ENCODE results near the gene RAI2. TPM values are rescaled to one million over a fixed set of nuclear protein-coding genes. Genes with fewer than 3 reads are reported as not detected.

The RAI2 gene
- total RNA-seq, 1 donor from 2014 or later, result not detected

DNA sequence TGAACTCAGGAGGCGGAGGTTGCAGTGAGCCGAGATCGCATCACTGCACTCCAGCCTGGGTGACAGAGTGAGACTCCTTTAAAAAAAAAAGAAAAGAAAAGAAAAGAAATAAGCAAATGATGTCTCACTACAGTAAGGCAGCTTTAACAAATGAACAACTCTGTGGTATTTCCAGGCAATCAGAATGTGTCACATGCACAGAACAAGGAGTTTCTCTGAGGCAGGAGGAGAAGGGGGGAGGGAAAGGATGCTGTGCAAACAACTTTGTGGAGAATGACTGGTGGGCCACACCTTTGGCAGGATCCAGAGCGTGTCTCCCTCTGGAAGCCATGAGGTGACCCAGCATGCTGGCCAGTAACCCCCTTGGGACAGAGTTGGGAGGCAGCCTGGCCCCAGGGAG is 57.6 kb downstream of the RAI2 start:
- Mint-ChIP-seq H3K4me1 (peaks cover 55% of the 10 kb centered on the region), H3K27me3 (ENCODE audit: insufficient read depth, low read depth) (peaks cover 4% of the 10 kb centered on the region), H3K4me3 (no peak overlapping the region), H3K27ac (peak overlapping the region; percentile 92), H3K36me3 (peaks cover 6% of the 10 kb centered on the region), H3K9me3 (peaks cover 7% of the 10 kb centered on the region)
- no peaks in the 10 kb centered on the region for H3K9me3 ChIP-seq (ENCODE audit: low read depth)
- H3F3A ChIP-seq (ENCODE audit: low read depth), result no peaks in the 10 kb centered on the region
- no peak overlapping the region for H3K27ac ChIP-seq
- no peaks in the 10 kb centered on the region for H3K27me3 ChIP-seq
- H3K79me2 ChIP-seq (ENCODE audit: low read depth), result no peaks in the 10 kb centered on the region
- no peak overlapping the region for H3K9ac ChIP-seq
- H3K36me3 ChIP-seq, result no peaks in the 10 kb centered on the region
- no peak overlapping the region for H3K4me3 ChIP-seq
- no peak for DNase-seq (ENCODE audit: low spot score)
- TF ChIP-seq EZH2 (IDR thresholded peaks at IDR 0.05) (no peak), EZH2phosphoT487 (IDR thresholded peaks at IDR 0.05) (no peak)
- TF ChIP-seq, protein P1, sequence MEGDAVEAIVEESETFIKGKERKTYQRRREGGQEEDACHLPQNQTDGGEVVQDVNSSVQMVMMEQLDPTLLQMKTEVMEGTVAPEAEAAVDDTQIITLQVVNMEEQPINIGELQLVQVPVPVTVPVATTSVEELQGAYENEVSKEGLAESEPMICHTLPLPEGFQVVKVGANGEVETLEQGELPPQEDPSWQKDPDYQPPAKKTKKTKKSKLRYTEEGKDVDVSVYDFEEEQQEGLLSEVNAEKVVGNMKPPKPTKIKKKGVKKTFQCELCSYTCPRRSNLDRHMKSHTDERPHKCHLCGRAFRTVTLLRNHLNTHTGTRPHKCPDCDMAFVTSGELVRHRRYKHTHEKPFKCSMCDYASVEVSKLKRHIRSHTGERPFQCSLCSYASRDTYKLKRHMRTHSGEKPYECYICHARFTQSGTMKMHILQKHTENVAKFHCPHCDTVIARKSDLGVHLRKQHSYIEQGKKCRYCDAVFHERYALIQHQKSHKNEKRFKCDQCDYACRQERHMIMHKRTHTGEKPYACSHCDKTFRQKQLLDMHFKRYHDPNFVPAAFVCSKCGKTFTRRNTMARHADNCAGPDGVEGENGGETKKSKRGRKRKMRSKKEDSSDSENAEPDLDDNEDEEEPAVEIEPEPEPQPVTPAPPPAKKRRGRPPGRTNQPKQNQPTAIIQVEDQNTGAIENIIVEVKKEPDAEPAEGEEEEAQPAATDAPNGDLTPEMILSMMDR (IDR thresholded peaks at IDR 0.05), result no peak
- no peak overlapping the region for H3K4me2 ChIP-seq
- no peak overlapping the region for H2AFZ ChIP-seq (replicated peaks)
- H4K20me1 ChIP-seq (ENCODE audit: low read depth), result no peaks in the 10 kb centered on the region
- H3K4me1 ChIP-seq, result no peaks in the 10 kb centered on the region

DNA sequence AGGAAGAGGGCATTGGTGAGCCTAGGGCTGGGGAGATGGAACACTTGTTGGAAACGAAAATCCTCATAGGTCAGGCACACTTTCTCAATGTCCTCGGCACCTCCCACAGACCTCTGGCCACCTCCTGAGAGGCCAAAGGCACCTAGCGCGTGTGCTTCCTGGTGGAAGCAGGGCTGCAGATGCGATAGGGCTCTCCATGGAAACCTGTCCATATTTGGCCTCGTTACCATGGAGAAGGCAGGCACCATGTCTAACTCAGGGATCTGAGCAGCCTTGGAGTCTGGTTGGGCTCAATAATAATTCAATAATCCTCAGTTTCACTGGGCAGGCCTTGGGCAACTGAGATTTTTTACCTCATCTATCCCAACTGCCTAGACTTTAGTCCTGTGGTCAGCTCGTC is 58.3 kb downstream of the RAI2 start:
- Histone ChIP-seq H3F3A (ENCODE audit: low read depth) (no peaks in the 10 kb centered on the region), H3K79me2 (ENCODE audit: low read depth) (no peaks in the 10 kb centered on the region), H3K9ac (no peak overlapping the region), H3K36me3 (no peaks in the 10 kb centered on the region), H3K9me3 (ENCODE audit: low read depth) (no peaks in the 10 kb centered on the region), H3K4me2 (no peak overlapping the region), H4K20me1 (ENCODE audit: low read depth) (no peaks in the 10 kb centered on the region), H3K4me1 (no peaks in the 10 kb centered on the region), H3K4me3 (no peak overlapping the region), H3K27me3 (no peaks in the 10 kb centered on the region), H2AFZ (replicated peaks) (no peak overlapping the region), H3K27ac (no peak overlapping the region)
- H3K9me3 Mint-ChIP-seq, result peaks cover 7% of the 10 kb centered on the region
- peaks cover 6% of the 10 kb centered on the region for H3K36me3 Mint-ChIP-seq
- no peak for DNase-seq (ENCODE audit: low spot score)
- H3K4me1 Mint-ChIP-seq, result peaks cover 60% of the 10 kb centered on the region
- H3K27ac Mint-ChIP-seq, result peak overlapping the region; percentile 92
- H3K27me3 Mint-ChIP-seq (ENCODE audit: insufficient read depth, low read depth), result peaks cover 4% of the 10 kb centered on the region
- peak overlapping the region; percentile 34 for H3K4me3 Mint-ChIP-seq
- no peak for TF ChIP-seq EZH2phosphoT487 (IDR thresholded peaks at IDR 0.05)
- TF ChIP-seq, protein P1 (IDR thresholded peaks at IDR 0.05), result no peak
- TF ChIP-seq EZH2 (IDR thresholded peaks at IDR 0.05), result no peak

DNA sequence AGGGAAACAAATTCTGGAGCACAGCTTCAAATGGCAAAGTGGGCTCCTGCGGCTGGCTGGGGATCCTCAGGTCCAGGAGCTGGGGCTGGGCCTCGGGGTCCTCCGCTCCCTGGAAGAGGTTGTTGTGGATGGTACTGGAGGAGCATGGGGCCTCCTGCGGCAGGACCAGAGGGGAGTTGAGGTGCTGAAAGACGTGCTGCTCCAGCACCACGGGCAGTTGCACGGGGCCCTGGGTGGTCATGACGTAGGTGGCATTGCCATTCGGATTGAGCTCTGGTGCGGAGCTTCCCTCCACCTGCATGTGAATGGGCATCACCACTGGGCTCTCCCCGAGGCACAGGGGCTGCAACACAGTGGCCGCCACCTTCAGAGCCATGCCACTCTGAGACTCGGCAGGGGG is 59.7 kb downstream of the RAI2 start:
- Histone ChIP-seq H3K4me3 (no peak overlapping the region), H2AFZ (replicated peaks) (no peak overlapping the region), H3K9ac (no peak overlapping the region), H3K4me1 (no peaks in the 10 kb centered on the region), H3K79me2 (ENCODE audit: low read depth) (no peaks in the 10 kb centered on the region), H4K20me1 (ENCODE audit: low read depth) (no peaks in the 10 kb centered on the region), H3K27me3 (no peaks in the 10 kb centered on the region), H3K36me3 (no peaks in the 10 kb centered on the region), H3K27ac (no peak overlapping the region), H3K4me2 (no peak overlapping the region), H3F3A (ENCODE audit: low read depth) (no peaks in the 10 kb centered on the region), H3K9me3 (ENCODE audit: low read depth) (no peaks in the 10 kb centered on the region)
- H3K36me3 Mint-ChIP-seq, result peaks cover 4% of the 10 kb centered on the region
- DNase-seq (ENCODE audit: low spot score), result no peak
- H3K4me1 Mint-ChIP-seq, result peaks cover 60% of the 10 kb centered on the region
- H3K9me3 Mint-ChIP-seq, result peaks cover 4% of the 10 kb centered on the region
- no peak overlapping the region for H3K4me3 Mint-ChIP-seq
- TF ChIP-seq EZH2 (IDR thresholded peaks at IDR 0.05) (no peak), EZH2phosphoT487 (IDR thresholded peaks at IDR 0.05) (no peak)
- TF ChIP-seq, protein P1 (IDR thresholded peaks at IDR 0.05), result no peak
- H3K27me3 Mint-ChIP-seq (ENCODE audit: insufficient read depth, low read depth), result peaks cover 4% of the 10 kb centered on the region
- H3K27ac Mint-ChIP-seq, result no peak overlapping the region
